Kidney capillary endothelial cell (primary cell): ENCODE data around the gene MKRN1.
"Not testable (repeated sequence)": the region's sequence is repeated elsewhere in the genome, so short reads cannot be mapped to it uniquely, and the experiment has no call there.

Experiments
- DNase-seq: peaks from one replicate; pipeline ENCODE4 v3.0.0-alpha.2; 2018; ENCODE audit warnings: low spot score

MKRN1 gene, protein sequence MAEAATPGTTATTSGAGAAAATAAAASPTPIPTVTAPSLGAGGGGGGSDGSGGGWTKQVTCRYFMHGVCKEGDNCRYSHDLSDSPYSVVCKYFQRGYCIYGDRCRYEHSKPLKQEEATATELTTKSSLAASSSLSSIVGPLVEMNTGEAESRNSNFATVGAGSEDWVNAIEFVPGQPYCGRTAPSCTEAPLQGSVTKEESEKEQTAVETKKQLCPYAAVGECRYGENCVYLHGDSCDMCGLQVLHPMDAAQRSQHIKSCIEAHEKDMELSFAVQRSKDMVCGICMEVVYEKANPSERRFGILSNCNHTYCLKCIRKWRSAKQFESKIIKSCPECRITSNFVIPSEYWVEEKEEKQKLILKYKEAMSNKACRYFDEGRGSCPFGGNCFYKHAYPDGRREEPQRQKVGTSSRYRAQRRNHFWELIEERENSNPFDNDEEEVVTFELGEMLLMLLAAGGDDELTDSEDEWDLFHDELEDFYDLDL

DNA sequence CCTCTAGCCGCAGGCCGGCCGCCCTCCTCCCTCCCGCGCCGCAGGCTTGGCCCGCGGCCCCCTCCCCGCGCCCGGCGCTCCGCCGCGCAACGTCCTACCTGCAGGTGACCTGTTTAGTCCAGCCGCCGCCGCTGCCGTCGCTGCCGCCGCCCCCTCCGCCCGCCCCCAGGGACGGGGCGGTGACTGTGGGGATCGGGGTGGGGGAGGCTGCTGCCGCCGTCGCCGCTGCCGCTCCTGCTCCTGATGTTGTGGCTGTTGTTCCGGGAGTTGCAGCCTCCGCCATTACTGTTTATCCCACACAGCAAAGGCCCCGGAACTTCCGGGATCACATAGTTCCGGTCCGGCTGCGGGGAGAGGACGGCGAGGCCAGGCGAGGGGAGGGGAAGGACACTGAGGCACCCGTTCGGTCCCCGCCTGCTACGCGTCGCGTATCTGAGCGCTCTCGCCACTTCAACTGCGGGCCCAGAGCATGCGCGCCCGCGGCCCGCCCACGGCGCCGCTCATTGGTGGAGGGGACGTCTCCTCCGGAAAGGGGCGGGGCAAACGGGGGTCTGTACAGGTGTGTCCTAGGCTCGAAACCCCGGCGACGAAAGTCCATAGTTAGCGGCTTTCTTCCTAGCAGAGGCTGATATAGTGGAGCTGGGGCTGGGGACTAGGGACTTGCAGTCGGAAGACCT, at the start of gene MKRN1:
MKRN1 (minus strand) TSS at position 444 of the 677 bp plus-strand sequence; CDS start at position 283, 161 bp downstream.
- DNase-seq = peak; percentile 78

DNA sequence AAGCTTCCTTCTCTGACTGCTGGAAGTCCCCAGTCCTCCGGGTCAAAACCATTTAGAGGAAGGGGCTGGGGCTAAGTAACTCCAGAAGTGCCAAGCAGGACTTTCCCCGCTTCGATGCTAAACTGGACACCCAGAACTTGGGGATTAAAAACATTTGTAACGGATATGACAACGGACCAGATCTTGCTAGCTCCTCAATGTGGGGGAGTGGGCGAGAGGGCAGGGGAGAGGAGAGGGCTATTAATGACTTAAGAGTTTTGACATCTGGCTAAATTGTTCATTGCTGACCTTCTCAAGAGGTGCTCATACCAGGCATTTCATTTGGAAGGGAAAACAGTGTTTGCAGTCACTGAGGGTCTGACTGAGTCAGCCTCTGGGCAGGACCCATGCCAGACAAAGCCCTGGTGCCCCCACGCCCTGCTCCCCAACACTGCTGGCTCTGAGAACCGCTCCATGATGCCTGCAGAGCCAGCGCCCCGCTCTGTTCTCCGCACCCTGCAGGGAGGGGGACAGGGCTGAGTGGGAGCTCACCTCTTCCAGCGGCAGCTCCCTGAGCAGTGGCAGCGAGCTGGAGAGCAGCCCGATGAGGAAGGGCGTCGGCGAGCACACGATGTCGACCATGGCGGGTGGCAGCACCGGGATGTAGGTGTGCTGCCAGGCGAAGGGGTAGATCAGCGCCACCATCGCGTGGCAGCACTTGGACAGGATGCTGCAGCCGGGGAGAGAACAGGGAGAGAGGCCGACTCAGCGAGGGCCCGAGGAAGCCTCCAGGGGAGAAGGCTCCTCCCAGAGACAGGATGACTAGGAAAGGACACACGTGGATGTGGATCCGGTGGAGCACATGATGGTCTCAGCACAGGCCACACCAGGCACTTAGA, 47.7 kb upstream of the MKRN1 start:
- no peak for DNase-seq

DNA sequence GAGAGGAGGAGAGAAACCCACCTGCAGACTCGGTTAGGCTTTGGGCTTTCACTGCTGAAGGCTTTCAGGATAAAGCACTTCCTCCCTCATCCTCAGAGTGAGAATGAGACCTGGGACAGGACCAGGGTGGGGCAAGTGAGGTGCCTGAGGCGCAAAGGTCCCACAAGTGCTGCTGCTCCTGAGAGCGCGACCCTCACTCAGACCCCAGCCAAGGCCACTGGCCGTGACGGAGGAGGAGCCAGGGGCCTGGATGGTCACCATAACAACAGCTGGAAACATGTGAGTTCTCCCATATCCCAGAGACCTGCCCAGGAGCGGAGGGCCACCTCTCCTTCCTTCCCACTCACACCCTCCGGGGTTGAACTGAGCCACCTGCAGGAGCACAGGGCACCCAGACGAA, 46.9 kb upstream of the MKRN1 start:
- no peak for DNase-seq

DNA sequence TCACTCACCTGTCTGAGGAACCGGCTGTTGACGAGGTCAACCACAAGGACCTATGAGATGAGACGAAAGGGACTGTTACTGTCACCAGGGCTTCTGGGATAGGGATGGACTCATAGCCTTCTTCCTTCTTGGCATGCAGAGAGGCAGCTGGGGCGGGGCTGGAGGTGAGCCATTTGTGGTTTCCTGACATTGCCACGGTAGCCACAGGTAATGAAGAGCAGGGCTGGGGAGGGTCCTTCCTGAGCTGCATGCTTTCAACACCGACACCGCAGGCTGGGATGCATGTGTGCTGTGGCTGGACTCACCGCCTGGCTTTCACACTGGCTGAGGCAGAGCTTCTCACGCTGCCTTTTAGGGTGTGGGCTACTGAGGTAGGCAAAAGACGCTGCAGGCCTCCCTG, 46.4 kb upstream of the MKRN1 start:
- no peak for DNase-seq

DNA sequence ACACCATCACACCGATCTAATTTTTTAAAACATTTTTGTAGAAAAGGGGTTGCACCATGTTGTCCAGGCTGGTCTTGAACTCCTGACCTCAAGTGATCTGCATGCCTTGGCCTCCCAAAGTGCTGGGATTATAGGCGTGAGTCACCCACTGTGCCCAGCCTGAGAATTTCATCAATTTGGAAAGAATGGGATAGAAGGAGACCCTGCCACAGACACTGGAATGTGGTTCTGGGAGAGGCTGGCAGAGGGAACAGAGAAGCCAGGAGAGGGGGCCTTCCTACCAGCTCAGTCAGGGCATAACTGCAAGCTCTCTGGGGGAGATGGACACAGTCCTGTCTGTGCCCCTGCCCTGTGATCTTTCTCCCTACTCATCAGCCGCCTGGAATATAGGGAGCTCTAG, 42.1 kb upstream of the MKRN1 start:
- no peak for DNase-seq

DNA sequence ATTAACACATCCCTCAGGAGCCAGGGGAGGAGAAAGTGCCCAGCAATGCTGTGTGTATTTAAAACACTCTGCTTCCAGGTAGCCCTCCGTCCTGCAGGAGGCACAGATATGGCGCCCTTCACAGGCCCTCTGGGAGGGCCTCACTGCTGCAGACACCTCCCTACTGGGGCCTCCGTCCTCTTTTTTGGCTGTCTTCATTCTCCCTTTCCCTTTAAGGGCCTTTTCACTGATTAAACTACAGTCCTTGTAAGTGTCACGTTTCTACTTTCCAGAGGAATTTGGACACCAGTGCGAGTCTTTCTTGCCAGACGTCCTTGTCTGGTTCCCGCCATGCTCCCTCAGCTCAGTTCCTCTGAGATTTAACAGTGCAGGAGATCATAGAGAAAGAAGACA, 39.7 kb upstream of the MKRN1 start:
- no peak for DNase-seq

DNA sequence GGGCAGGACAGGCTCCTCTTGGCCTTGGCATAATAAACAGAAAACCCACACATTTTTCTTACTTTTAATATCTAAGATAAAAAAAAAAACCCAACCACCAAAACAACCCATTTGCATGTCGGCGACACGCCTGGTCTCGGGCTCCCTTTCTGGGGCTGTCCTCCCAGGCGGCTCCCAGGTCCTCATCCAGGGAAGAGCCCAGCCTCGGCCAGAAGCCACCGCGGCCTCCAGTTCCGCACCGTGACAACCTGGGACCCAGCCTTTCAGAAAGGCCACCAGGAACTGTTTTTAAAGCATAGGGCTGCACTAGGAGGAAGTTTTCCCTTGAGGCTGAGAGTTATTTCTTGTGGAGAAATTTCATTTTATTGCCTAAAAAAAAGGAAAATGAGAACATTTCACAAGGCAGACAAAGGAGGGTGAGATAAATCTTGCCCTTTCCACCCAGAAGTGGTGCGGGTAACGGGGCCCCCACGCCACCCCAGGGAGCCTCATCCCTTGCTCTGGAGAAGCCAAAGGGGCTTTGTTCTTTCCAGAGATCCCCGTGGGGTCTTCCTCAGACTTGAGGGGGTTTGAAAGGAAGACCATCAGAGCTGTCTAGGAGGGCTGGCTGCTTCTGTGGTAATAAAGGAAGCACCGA, 39.2 kb upstream of the MKRN1 start:
- no peak for DNase-seq

DNA sequence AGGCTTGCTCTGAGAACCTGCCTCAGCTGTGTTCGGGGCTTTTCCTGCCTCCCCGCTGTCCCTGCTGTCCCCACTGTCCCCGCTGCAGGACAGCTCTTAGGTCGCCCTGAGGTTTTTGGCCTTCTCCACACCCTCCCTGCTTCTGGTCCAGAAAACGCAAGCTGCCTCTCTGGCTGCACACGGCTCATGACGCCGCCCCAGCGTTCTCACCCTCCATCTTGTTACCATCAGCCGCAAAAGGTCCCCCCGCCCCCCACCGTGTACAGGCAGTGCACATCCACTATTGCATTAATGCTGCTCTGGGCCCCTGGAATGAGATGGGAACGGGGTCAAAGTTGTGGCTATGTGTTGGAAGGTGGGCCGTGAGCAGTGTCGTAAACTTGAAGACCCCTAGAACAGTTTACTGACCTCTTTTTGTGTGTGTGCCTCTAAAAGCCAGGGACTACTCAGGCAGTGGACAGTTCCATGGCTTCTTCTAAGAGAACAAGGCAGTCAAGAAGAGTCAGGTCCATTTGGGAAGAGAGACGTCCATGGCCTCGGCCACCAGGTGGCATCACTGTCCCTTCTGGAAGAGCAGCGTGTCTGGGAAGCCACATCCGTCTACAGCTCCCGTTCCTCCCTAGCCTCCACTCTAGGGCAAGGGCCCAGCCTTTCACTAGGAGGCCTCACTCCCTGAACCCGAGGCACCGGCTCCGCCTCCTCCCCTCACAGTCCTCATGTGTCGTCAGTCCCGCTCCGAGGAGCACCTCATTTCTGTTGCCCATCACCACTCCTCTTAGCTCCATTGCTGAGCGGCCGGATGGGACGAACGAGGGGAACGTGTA, 38.5 kb upstream of the MKRN1 start:
- DNase-seq = peak; percentile 84

DNA sequence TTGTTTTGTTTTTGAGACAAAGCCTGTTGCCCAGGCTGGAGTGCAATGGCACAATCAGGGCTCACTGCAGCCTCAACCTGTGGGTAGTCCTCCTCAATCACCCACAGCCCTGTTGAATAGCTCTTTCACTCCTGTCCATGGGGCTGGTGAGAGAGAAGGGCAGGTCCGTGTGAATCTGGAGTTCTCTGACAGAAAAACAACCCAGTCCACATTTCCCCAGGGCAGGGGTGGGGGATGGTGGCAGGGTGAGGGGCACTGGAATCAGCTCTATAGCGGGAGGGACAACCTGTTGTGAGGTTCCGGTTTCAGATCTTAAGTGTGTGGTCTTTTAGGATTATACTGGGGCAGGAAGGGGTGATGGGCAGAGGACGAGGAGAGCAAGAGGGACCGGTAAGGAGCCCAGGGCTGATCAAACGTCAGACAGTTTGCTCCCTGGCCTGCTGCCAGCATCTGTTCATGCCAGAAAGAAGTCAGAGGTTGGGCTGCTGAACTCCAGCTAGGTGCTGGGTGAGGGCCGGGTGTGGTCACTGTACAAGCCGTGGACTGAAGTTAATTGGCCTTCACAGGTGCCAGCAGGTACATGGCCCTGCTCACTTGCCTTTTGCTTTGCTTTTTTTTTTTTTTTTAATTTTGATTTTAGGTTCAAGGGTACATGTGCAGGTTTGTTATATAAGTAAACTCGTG, 33.2 kb upstream of the MKRN1 start:
- DNase-seq = no peak

DNA sequence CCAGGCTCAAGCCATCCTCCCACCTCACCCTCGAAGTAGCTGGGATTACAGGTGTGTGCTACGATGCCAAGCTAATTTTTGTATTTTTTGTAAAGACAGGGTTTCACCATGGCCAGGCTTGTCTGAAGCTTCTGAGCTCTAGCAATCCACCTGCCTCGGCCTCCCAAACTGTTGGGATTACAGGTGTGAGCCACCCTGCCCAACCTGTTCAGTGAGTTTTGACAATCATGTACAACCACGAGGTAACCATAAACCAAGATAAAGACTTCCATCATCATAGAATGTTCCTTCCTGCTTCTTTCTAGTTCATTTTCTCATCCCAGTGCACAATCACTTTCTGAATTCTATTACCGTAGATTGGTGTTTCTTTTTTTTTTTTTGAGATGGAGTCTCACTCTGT, 30.5 kb upstream of the MKRN1 start:
- DNase-seq = no peak

DNA sequence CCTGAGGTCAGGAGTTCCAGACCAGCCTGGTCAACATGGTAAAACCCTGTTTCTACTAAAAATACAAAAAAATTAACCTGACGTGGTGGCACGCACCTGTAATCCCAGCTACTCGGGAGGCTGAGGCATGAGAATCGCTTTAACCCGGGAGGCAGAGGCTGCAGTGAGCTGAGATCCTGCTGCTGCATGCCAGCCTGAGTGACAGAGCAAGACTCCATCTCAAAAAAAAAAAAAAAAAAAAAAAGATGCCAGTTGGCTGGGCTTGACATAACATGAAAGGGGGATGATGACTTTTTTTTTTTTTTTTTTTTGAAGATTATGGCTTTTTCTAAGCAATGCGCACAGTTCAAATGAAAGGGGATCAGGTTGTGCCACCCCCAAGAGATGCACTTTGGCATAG, 28.3 kb upstream of the MKRN1 start:
- DNase-seq = not testable (repeated sequence)

DNA sequence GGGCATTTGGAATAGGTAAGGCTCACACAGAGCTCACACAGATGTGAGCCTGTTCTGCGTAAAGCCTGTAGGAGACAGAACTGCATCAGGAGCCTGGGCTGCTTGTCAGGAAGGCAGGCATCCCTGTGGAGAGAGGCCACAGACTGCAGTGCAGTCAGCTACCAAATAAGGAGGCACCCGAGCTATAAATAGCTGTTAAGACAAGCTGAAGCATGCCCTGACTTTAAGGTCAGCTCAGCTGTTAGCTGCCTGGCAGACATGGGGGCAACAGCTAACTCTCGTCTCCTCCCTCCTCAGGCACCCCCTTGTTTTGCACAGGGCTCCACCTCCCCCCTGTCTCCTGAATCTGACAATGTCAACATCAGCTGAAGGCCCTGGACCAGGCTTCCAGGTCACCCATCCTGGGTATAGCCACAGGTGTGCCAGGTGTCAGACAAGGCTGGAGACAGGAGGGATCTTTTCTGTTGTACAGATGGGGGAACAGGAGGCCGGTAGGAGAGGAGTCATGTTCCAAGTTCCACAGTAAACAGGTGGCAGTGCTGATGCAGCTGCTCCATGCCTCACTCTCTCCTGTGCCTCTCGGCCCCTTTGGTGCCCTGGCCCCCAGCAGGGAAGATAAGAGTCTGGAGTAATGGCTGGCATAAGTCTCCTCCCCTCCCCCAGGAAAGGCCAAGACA, 27.6 kb upstream of the MKRN1 start:
- DNase-seq = no peak

DNA sequence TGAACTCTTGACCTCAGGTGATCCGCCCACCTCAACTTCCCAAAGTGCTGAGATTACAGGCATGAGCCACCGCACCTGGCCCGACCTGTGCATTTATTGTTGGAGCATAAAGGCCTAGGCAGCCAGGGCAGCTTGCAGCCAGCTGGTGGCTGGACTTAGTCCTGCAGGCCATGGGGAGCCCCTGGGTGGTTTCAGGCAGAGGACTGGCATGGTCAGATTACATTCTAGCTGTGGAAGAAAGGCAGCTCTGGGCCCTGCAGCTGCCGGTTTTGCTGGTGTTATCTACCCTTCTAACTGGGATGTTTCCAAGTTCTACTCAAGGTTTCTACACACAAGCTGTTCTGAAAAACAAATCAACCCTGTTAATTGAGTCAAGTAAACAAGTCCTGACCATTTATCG, 22.7 kb upstream of the MKRN1 start:
- DNase-seq = no peak

DNA sequence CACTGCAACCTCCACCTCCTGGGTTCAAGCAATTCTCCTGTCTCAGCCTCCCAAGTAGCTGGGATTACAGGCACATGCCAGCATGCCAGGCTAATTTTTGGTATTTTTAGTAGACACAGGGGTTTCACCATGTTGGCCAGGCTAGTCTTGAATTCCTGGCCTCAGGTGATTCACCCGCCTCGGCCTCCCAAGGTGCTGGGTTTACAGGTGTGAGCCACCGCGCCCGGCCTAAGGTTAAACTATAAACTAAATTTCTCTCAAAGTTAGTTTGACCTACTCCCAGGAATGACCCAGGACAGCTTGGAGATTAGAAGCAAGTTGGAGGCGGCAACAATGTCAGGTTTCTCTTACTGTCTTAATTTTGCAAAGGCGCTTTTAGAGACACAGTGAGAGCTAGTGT, 18.5 kb upstream of the MKRN1 start:
- DNase-seq = not testable (repeated sequence)

DNA sequence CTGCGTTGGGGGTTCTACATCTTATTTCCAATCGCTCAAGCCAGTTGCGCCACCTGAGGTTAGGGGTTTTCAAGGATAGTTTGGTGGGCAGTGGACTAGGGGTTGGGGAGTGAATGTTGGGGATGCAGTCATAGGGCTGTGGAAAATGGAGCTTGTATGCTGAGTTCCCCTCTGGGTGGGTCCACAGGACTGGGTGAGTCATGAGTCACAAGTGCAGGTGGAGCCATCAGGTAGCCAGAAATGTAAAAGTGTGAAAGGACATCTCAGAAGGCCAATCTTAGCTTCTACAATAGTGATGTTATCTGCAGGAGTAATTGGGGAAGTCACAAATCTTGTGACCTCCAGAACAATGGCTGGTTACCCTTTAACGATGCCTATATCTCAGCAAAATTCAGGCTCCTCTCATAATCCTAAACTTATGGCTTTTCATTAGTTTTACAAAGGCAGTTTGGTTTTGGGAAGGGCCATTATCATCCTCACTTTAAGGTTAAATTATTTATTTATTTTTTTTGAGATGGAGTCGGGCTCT, 18.0 kb upstream of the MKRN1 start:
- DNase-seq = no peak

DNA sequence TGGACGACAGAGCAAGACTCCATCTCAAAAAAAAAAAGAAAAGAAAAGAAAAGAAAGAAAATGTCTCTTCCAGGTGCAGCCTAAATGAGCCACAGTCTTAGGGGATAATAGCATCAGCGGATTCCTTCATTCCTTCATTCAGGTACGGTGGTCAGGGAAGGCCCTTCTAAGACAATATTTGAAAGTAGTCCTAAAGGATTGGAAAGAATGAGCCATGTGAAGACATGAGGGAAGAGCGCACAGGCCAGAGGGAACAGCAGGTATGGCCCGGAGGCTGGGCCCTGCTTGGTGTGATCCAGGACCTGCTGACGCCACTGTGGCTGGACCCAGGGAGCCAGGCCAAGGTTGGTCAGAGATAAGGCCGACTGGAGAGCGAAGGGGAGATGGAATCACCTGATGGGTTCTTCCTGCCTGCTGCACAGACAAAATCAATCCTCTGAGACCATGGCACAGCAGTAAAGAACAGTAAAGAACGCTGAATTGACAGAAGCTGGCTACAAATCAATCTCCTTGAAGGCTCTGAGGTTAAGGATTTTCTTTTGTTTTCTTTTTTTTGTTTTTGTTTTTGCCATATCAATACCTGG, 16.3 kb upstream of the MKRN1 start:
- no peak for DNase-seq

DNA sequence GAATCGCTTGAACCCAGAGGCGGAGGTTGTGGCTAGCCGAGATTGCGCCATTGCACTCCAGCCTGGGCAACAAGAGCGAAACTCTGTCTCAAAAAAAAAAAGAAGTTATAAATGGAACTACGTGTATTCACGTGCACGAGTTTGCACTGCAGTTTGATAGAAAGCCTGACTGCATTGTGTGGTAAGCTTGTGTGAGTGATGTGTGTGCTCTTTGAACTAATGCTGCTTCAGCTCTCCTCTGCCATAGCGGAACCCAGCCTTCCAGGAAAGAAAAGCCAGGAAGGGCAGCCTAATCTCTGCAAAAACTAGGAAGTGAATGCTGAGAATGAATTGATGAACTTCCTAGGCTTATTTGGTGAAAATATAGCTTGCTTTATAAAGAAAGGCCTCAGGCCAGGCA, 15.6 kb upstream of the MKRN1 start:
- DNase-seq = no peak

DNA sequence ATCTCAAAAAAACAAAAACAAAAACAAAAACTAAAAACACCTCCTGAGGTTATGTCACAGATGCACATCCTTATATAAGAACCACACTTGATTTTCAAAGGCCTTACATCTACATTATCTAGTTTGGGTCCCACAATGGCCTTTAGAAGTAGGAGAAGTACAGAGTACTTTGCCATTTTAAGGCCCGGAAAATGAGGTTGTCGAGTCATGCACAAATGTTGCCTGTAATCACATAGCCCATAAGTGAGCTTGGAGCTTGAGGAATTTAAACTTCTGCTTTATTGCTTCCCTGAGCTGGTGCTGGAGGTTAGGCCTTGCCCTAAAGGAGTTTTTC, 9.7 kb upstream of the MKRN1 start:
- DNase-seq = no peak

DNA sequence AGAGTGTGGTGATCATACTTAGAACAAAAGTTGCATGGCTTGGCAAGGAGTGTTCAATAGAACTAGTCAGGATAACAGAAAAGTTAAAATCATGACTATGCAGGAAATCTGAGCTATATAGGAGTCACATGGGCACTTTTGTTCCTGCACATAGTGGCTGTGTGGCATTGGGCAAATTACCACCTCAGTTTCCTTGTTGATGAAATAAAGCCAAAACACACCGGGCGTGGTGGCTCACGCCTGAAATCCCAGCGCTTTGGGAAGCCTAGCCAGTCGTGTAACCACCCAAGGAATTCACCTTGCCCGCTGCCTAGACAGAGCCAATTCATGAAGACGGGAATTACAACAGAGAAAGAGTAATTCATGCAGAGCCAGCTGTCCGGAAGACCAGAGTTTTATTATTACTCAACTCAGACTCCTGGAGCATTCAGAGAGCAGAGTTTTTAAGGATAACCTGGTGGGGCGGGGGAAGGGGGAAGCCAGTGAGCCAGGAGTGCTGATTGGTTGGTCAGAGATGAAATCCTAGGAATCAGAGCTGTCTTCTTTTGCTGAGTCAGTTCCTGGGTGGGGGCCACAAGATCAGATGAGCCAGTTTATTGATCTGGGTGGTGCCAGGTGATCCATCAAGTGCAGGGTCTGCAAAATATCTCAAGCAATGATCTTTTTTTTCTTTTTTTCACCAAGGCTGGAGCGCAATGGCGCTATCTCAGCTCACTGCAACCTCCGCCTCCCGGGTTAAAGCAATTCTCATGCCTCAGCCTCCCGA, 6.4 kb upstream of the MKRN1 start:
- DNase-seq = no peak
